ENCODE results near the gene NEMP1.

GRCh38 chr12:57057067-57057751, 21.4 kb downstream of the NEMP1 start:
- no peak for TF ChIP-seq ZNF274 (IDR thresholded peaks at IDR 0.05; ENCODE audit: low read depth, low read length)
- no peak for TF ChIP-seq SUZ12 (IDR thresholded peaks at IDR 0.05; ENCODE audit: extremely low read depth, insufficient read depth, insufficient read length)
